CD4-positive, alpha-beta T cell treated with Interleukin-15 for 4 hours (primary cell): ENCODE results near the gene CNTN4.

ENCODE experiments used
- DNase-seq: peaks from one replicate; pipeline ENCODE4 v3.0.0-alpha.2; 2020; ENCODE audit warnings: low spot score

CNTN4 gene

GRCh38 chr3:2266606-2267005 is 167.9 kb downstream of the CNTN4 start:
- DNase-seq: no peak

GRCh38 chr3:2268779-2269178 is 170.1 kb downstream of the CNTN4 start:
- DNase-seq: no peak

- no peak for DNase-seq
Observed at GRCh38 chr3:2274526-2274925, 175.9 kb downstream of the CNTN4 start.

GRCh38 chr3:2283818-2284217 is 185.2 kb downstream of the CNTN4 start:
- no peak for DNase-seq

GRCh38 chr3:2300938-2301337 is 202.3 kb downstream of the CNTN4 start:
- DNase-seq: no peak

GRCh38 chr3:2301361-2301760 is 202.7 kb downstream of the CNTN4 start:
- DNase-seq: no peak

GRCh38 chr3:2303566-2303965 is 204.9 kb downstream of the CNTN4 start:
- no peak for DNase-seq

GRCh38 chr3:2311022-2311421 is 212.4 kb downstream of the CNTN4 start:
- no peak for DNase-seq

- DNase-seq: no peak
Observed at GRCh38 chr3:2317521-2317920, 218.9 kb downstream of the CNTN4 start.

- DNase-seq: no peak
Observed at GRCh38 chr3:2334921-2335320, 236.3 kb downstream of the CNTN4 start.

GRCh38 chr3:2343031-2343682 is 244.5 kb downstream of the CNTN4 start:
- no peak for DNase-seq

GRCh38 chr3:2352134-2352762 is 253.6 kb downstream of the CNTN4 start:
- no peak for DNase-seq

- no peak for DNase-seq
Observed at GRCh38 chr3:2354702-2355101, 256.0 kb downstream of the CNTN4 start.

GRCh38 chr3:2356298-2356950 is 257.8 kb downstream of the CNTN4 start:
- DNase-seq: no peak

- DNase-seq: no peak
Observed at GRCh38 chr3:2360815-2361214, 262.1 kb downstream of the CNTN4 start.

GRCh38 chr3:2362122-2362521 is 263.5 kb downstream of the CNTN4 start:
- no peak for DNase-seq

- DNase-seq: no peak
Observed at GRCh38 chr3:2363854-2364253, 265.2 kb downstream of the CNTN4 start.

- no peak for DNase-seq
Observed at GRCh38 chr3:2370317-2370716, 271.7 kb downstream of the CNTN4 start.

GRCh38 chr3:2372306-2372705 is 273.6 kb downstream of the CNTN4 start:
- no peak for DNase-seq

- DNase-seq: no peak
Observed at GRCh38 chr3:2375376-2375775, 276.7 kb downstream of the CNTN4 start.

- DNase-seq: no peak
Observed at GRCh38 chr3:2377281-2377680, 278.6 kb downstream of the CNTN4 start.

GRCh38 chr3:2390926-2391532 is 292.4 kb downstream of the CNTN4 start:
- DNase-seq: no peak

- no peak for DNase-seq
Observed at GRCh38 chr3:2391896-2392295, 293.2 kb downstream of the CNTN4 start.
